A673 (cell line): ENCODE data around the gene VWA2.

Experiments used
- EZH2 ChIP-seq: fragments of 200-600 bp; sonication (generic); IDR thresholded peaks from 2 replicates; pipeline ENCODE4 v1.6.1; 2017; ENCODE audit warnings: borderline replicate concordance, low read depth, mild to moderate bottlenecking, mixed read lengths, antibody characterized with exemption, low read length; ENCODE audit not compliant: poor library complexity, severe bottlenecking
- TF ChIP-seq, protein P1 (sequence below): fragments of 300-800, 200-600 bp; sonication (generic); conservative IDR thresholded peaks from 2 replicates; pipeline ENCODE4 v1.5.1; 2017; ENCODE audit warnings: low read depth, mild to moderate bottlenecking, antibody characterized with exemption, low read length, moderate library complexity, mixed read lengths

DNA sequence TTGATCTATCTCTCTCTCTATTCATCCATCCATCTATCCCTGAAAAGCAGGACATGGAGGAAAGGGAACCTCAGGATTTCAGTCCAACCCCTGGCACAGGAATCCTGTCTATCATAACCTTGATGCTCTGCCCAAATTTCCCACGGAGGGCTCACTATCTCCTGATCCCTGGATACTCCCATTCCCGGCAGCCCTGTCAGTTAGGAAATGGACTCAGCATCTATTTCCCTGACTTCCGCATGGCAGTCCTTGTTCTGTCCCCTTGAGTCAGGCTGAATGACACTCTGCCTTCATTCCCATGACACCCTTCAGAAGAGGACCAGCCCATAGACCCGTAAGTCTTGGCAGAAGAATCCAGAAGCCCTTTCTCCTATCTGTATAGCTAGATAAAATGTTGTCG lies 77.7 kb downstream of the VWA2 start:
- TF ChIP-seq, protein P1, sequence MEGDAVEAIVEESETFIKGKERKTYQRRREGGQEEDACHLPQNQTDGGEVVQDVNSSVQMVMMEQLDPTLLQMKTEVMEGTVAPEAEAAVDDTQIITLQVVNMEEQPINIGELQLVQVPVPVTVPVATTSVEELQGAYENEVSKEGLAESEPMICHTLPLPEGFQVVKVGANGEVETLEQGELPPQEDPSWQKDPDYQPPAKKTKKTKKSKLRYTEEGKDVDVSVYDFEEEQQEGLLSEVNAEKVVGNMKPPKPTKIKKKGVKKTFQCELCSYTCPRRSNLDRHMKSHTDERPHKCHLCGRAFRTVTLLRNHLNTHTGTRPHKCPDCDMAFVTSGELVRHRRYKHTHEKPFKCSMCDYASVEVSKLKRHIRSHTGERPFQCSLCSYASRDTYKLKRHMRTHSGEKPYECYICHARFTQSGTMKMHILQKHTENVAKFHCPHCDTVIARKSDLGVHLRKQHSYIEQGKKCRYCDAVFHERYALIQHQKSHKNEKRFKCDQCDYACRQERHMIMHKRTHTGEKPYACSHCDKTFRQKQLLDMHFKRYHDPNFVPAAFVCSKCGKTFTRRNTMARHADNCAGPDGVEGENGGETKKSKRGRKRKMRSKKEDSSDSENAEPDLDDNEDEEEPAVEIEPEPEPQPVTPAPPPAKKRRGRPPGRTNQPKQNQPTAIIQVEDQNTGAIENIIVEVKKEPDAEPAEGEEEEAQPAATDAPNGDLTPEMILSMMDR: no peak
- no peak for TF ChIP-seq EZH2
